MM.1S (cell line): ENCODE measurements around the gene STK31.

Experiments
- CTCF ChIP-seq: fragments of 300-600 bp; sonication (generic); IDR thresholded peaks from 2 replicates; pipeline ENCODE4 v1.5.1; 2016; ENCODE audit warnings: antibody characterized with exemption, low read length, mixed read lengths
- EZH2 ChIP-seq: fragments of 300-600 bp; sonication (generic); optimal IDR thresholded peaks from 2 replicates; pipeline ENCODE3; 2017; ENCODE audit warnings: low read depth, mild to moderate bottlenecking, antibody characterized with exemption, low read length, mixed read lengths
- EZH2phosphoT487 ChIP-seq: fragments of 300-600 bp; sonication (generic); IDR thresholded peaks from 2 replicates; pipeline ENCODE4 v1.6.1; 2018; ENCODE audit warnings: antibody characterized with exemption, low read length

- no peak for TF ChIP-seq CTCF
- TF ChIP-seq EZH2 = no peak
- TF ChIP-seq EZH2phosphoT487 = no peak
Observed at GRCh38 chr7:23810099-23810498, 100.1 kb downstream of the STK31 start.
